H9 (cell line): Measurements from ENCODE around the gene SLC39A12. TPM values are rescaled to one million over a fixed set of nuclear protein-coding genes. Genes with fewer than 3 reads are reported as not detected.

ENCODE experiments used
- DNase-seq: peaks from one replicate; pipeline ENCODE4 v3.0.0-alpha.2; 2017
- H2AFZ ChIP-seq: one replicate; pipeline ENCODE4 v1.6.1; 2013; ENCODE audit warnings: mild to moderate bottlenecking, low read length, control low read depth, moderate library complexity
- H2AK5ac ChIP-seq: 2 replicates; pipeline ENCODE4 v1.6.1; 2013; ENCODE audit warnings: low read length, control low read depth, mixed read lengths; ENCODE audit not compliant: insufficient read length
- H2BK120ac ChIP-seq: one replicate; pipeline ENCODE4 v1.6.1; 2013; ENCODE audit warnings: low read depth, mild to moderate bottlenecking, low read length, control low read depth, inconsistent platforms; ENCODE audit not compliant: poor library complexity, severe bottlenecking
- H2BK12ac ChIP-seq: 2 replicates; pipeline ENCODE4 v1.6.1; 2013; ENCODE audit warnings: low read length, control low read depth, mixed read lengths, low read depth; ENCODE audit not compliant: insufficient read length
- H2BK15ac ChIP-seq: 2 replicates; pipeline ENCODE4 v1.6.1; 2013; ENCODE audit warnings: low read depth, low read length, control low read depth
- H2BK20ac ChIP-seq: one replicate; pipeline ENCODE4 v1.6.1; 2013; ENCODE audit warnings: low read depth, mild to moderate bottlenecking, low read length, control low read depth, inconsistent platforms; ENCODE audit not compliant: poor library complexity, severe bottlenecking
- H2BK5ac ChIP-seq: 2 replicates; pipeline ENCODE4 v1.6.1; 2013; ENCODE audit warnings: low read length, control low read depth, mixed read lengths; ENCODE audit not compliant: insufficient read length
- H3K14ac ChIP-seq: 2 replicates; pipeline ENCODE4 v1.6.1; 2013; ENCODE audit warnings: low read length, control low read depth; ENCODE audit not compliant: insufficient read depth
- H3K18ac ChIP-seq: 2 replicates; pipeline ENCODE4 v1.6.1; 2013; ENCODE audit warnings: low read depth, mild to moderate bottlenecking, mixed read lengths, low read length, control low read depth; ENCODE audit not compliant: insufficient read length
- H3K23ac ChIP-seq: 2 replicates; pipeline ENCODE4 v1.6.1; 2013; ENCODE audit warnings: low read length, control low read depth, mixed read lengths, low read depth; ENCODE audit not compliant: insufficient read length
- H3K23me2 ChIP-seq: 2 replicates; pipeline ENCODE4 v1.6.1; 2013; ENCODE audit warnings: low read depth, mild to moderate bottlenecking, mixed read lengths, low read length, control low read depth; ENCODE audit not compliant: insufficient read length, poor library complexity, severe bottlenecking
- H3K27ac ChIP-seq: 2 replicates; pipeline ENCODE4 v1.5.1; 2013; ENCODE audit warnings: low read length, control low read depth, mixed read lengths, low read depth; ENCODE audit not compliant: insufficient read length
- H3K27me3 ChIP-seq: 2 replicates; pipeline ENCODE4 v1.6.1; 2013; ENCODE audit warnings: low read length, control low read depth, inconsistent platforms; ENCODE audit not compliant: insufficient read depth
- H3K4ac ChIP-seq: 2 replicates; pipeline ENCODE4 v1.6.1; 2013; ENCODE audit warnings: low read depth, mild to moderate bottlenecking, control low read depth, inconsistent platforms, low read length, moderate library complexity
- H3K4me1 ChIP-seq: 2 replicates; pipeline ENCODE4 v1.6.1; 2013; ENCODE audit warnings: low read length, control low read depth, inconsistent platforms; ENCODE audit not compliant: insufficient read depth
- H3K4me2 ChIP-seq: 2 replicates; pipeline ENCODE4 v1.6.1; 2013; ENCODE audit warnings: low read length, control low read depth, mixed read lengths; ENCODE audit not compliant: insufficient read length, insufficient read depth
- H3K56ac ChIP-seq: 2 replicates; pipeline ENCODE4 v1.6.1; 2013; ENCODE audit warnings: low read depth, mild to moderate bottlenecking, mixed read lengths, low read length, control low read depth; ENCODE audit not compliant: insufficient read length
- H3K79me1 ChIP-seq: 2 replicates; pipeline ENCODE4 v1.6.1; 2013; ENCODE audit warnings: low read depth, mild to moderate bottlenecking, moderate library complexity, low read length, control low read depth, inconsistent platforms; ENCODE audit not compliant: insufficient read depth, poor library complexity, severe bottlenecking
- H3K79me2 ChIP-seq: 2 replicates; pipeline ENCODE4 v1.6.1; 2013; ENCODE audit warnings: low read length, control low read depth, inconsistent platforms; ENCODE audit not compliant: insufficient read depth
- H3K9ac ChIP-seq: 2 replicates; pipeline ENCODE4 v1.6.1; 2013; ENCODE audit warnings: low read length, control low read depth, mixed read lengths; ENCODE audit not compliant: insufficient read length; ENCODE audit errors: extremely low read depth
- H3K9me3 ChIP-seq: one replicate; pipeline ENCODE4 v1.6.1; 2013; ENCODE audit warnings: low read depth, low read length, inconsistent platforms; ENCODE audit not compliant: control insufficient read depth
- H3T11ph ChIP-seq: one replicate; pipeline ENCODE4 v1.6.1; 2013; ENCODE audit warnings: mild to moderate bottlenecking, low read length, control low read depth, inconsistent platforms
- H4K20me1 ChIP-seq: one replicate; pipeline ENCODE4 v1.6.1; 2013; ENCODE audit not compliant: control insufficient read depth, insufficient read length, insufficient read depth
- H4K5ac ChIP-seq: 2 replicates; pipeline ENCODE4 v1.6.1; 2013; ENCODE audit warnings: low read depth, mild to moderate bottlenecking, mixed read lengths, low read length, control low read depth; ENCODE audit not compliant: insufficient read length
- H4K8ac ChIP-seq: replicated peaks from 2 replicates; pipeline ENCODE4 v1.6.1; 2013; ENCODE audit warnings: low read length, control low read depth, mixed read lengths, low read depth; ENCODE audit not compliant: insufficient read length
- H4K91ac ChIP-seq: 2 replicates; pipeline ENCODE4 v1.6.1; 2013; ENCODE audit warnings: low read depth, mild to moderate bottlenecking, moderate library complexity, mixed read lengths, low read length, control low read depth; ENCODE audit not compliant: insufficient read length
- H3K27ac Mint-ChIP-seq, 3 experiments: 2 replicates in 2 of 3; 3 replicates in 1 of 3; pipeline ENCODE4 v1.8.0; 2020 to 2021; ENCODE audit warnings: mixed read lengths in 3 of 3, mild to moderate bottlenecking in 1 of 3, moderate library complexity in 1 of 3
- H3K27me3 Mint-ChIP-seq: 2 replicates; pipeline ENCODE4 v1.8.0; 2021; ENCODE audit warnings: low read depth, mild to moderate bottlenecking, moderate library complexity, mixed read lengths
- H3K36me3 Mint-ChIP-seq, 3 experiments: 2 replicates in 2 of 3; 3 replicates in 1 of 3; pipeline ENCODE4 v1.8.0; 2020 to 2021; ENCODE audit warnings: low read depth in 3 of 3, mixed read lengths in 3 of 3; ENCODE audit not compliant: insufficient read depth in 1 of 3
- H3K4me1 Mint-ChIP-seq, 2 experiments: 2 replicates each; pipeline ENCODE4 v1.8.0; 2020; ENCODE audit warnings: mixed read lengths in 2 of 2
- H3K4me3 Mint-ChIP-seq, 2 experiments: 2 replicates in 1 of 2; 3 replicates in 1 of 2; pipeline ENCODE4 v1.8.0; 2020 to 2021; ENCODE audit warnings: mild to moderate bottlenecking in 2 of 2, mixed read lengths in 2 of 2, moderate library complexity in 1 of 2
- H3K9me3 Mint-ChIP-seq, 2 experiments: 2 replicates in 1 of 2; 3 replicates in 1 of 2; pipeline ENCODE4 v1.8.0; 2020; ENCODE audit warnings: mild to moderate bottlenecking in 2 of 2, mixed read lengths in 2 of 2, moderate library complexity in 1 of 2
- WGBS: extraction: QIAGEN DNeasy Blood & Tissue Kit; methylation state at CpG from one replicate; pipeline ENCODE4 v1.1.7; 2013; ENCODE audit warnings: missing lambda C conversion rate, low lambda C conversion rate, mixed read lengths; ENCODE audit not compliant: insufficient read length; ENCODE audit errors: extremely low coverage; 5-methylcytosine and 5-hydroxymethylcytosine counted together
- total RNA-seq: library from RNA; stranded (reverse); gene quantifications from 2 replicates; pipeline ENCODE4 v1.2.1, GENCODE V29; 2021
- TF ChIP-seq, protein P1 (sequence below): fragments of 200-600 bp; sonication (generic); conservative IDR thresholded peaks from 3 replicates; pipeline ENCODE4 v1.8.0; 2021; ENCODE audit warnings: antibody characterized with exemption, mild to moderate bottlenecking

SLC39A12 gene
- total RNA-seq, 1 experiment from 2014 or later, result not detected

DNA sequence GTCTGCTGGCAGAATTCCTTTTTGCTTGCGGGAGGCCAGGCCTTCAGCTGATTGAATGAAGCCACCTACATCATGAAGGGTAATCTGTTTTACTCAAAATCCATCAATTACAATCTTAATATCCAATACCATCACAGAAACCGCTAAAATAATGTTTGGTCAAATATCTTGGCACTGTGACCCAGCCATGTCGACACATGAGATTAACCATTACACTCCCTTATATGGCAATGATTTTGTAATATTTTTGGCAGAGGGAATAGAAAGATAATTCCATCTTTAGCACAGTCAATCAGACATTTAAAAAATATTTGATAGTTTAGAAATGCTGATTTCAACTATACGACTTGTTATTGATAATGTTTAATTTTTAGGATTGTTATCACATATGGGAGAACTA is 36.5 kb upstream of the SLC39A12 start:
- Histone ChIP-seq H2BK20ac (no peak overlapping the region), H3K56ac (no peak overlapping the region), H2BK120ac (no peak overlapping the region), H2AK5ac (no peak overlapping the region), H3K4ac (no peak overlapping the region), H3T11ph (no peak overlapping the region), H3K27ac (no peak overlapping the region), H3K79me1 (no peaks in the 10 kb centered on the region), H4K8ac (no peak overlapping the region), H2AFZ (no peak overlapping the region), H3K79me2 (no peaks in the 10 kb centered on the region), H3K18ac (no peak overlapping the region), H3K23me2 (no peaks in the 10 kb centered on the region), H4K91ac (no peak overlapping the region), H3K14ac (no peak overlapping the region), H3K4me1 (no peaks in the 10 kb centered on the region), H3K9ac (no peak overlapping the region), H2BK15ac (no peak overlapping the region), H3K27me3 (no peaks in the 10 kb centered on the region), H2BK12ac (no peak overlapping the region), H4K20me1 (no peaks in the 10 kb centered on the region), H3K4me2 (no peak overlapping the region), H3K9me3 (no peaks in the 10 kb centered on the region), H2BK5ac (no peak overlapping the region), H4K5ac (no peak overlapping the region), H3K23ac (no peak overlapping the region)
- H3K4me3 Mint-ChIP-seq, result no peak overlapping the region
- DNase-seq, result no peak
- H3K9me3 Mint-ChIP-seq, result peaks cover 4 to 8% of the 10 kb centered on the region in 2 experiments; a peak in 4 of 5 replicates
- H3K27me3 Mint-ChIP-seq, result no peaks in the 10 kb centered on the region
- peaks cover 0 to 6% (median 0%) of the 10 kb centered on the region in 3 experiments; a peak in 3 of 7 replicates for H3K36me3 Mint-ChIP-seq
- no CpG with 5 or more reads among the region's 4 CpGs for WGBS
- TF ChIP-seq, protein P1, sequence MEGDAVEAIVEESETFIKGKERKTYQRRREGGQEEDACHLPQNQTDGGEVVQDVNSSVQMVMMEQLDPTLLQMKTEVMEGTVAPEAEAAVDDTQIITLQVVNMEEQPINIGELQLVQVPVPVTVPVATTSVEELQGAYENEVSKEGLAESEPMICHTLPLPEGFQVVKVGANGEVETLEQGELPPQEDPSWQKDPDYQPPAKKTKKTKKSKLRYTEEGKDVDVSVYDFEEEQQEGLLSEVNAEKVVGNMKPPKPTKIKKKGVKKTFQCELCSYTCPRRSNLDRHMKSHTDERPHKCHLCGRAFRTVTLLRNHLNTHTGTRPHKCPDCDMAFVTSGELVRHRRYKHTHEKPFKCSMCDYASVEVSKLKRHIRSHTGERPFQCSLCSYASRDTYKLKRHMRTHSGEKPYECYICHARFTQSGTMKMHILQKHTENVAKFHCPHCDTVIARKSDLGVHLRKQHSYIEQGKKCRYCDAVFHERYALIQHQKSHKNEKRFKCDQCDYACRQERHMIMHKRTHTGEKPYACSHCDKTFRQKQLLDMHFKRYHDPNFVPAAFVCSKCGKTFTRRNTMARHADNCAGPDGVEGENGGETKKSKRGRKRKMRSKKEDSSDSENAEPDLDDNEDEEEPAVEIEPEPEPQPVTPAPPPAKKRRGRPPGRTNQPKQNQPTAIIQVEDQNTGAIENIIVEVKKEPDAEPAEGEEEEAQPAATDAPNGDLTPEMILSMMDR, result no peak
- H3K4me1 Mint-ChIP-seq, result peaks cover 5 to 7% of the 10 kb centered on the region in 2 experiments
- H3K27ac Mint-ChIP-seq, result no peak overlapping the region
